ENCODE measurements around the gene AXIN2.
"Not testable (repeated sequence)": the region's sequence is repeated elsewhere in the genome, so short reads cannot be mapped to it uniquely, and the experiment has no call there.

AXIN2 gene

DNA sequence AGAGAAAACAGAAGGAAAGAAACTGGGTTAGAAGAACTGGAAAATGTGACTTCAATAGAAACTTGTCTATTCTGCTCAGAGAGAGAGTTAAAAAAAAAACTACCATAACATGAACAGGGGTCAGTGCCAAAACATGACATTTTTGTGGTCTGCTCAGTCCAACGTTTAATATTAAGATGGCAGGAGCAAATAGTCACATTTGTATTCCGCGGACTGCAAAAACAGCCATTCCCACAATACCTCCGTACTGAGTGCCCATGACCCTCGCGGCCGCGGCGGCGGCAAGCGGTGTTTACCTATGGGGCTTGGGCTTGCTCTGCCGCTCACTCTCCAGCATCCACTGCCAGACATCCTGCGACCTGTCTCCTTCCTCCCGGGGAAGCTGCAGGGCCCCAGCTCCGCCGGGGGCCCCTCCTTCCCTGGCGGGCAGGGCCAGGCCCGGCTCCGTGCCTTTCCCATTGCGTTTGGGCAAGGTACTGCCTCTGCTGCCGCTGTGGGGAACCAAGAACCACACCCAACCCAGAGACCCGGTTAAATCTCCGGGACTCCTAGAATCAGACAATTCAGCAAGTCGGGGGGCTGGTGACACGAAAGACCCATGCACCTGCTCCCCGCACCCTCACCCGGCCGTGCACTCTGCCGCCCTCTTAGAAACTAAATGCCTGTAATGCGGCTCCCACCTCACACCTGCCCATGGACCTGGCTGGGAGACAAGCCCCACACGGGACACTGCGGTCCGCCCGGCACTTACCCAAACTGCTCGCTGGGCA is 24.7 kb downstream of the AXIN2 start:
- no peak for DNase-seq

DNA sequence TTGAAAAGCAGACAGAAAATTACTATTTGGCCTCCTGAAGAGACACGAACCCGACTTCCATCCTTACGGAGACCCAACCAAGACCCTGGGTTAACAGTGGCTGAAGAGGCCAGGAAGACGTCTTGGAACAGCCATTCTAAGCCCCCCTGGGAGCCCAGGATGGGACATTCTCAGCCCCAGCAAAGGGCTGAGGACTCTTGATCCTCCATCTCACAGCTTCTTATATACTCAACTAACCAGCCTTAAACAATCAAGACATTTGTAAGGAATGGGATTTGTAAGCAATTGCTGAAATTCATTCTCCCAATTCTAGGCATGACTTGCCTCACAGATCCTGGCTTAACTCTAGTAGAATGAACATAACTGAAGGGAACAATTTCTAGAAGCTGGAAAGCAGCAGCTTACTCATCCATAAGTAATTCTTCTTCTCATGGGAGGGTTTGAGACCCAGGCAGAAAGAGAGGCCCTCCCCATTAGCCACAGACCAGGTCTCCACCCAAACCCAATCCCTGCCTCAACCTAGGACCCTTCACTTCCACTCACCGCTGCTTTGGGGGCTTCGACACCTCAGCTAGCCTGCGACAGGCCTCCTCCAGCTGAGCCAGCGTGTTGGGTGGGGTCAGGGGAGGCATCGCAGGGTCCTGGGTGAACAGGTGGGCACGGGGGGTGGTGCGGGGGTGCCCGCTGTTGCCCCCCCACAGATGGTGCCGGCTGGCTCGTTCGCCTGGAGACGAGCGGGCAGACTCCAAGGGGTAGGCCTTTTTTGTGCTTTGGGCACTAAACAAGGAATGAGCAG is 25.5 kb downstream of the AXIN2 start:
- DNase-seq, result no peak

DNA sequence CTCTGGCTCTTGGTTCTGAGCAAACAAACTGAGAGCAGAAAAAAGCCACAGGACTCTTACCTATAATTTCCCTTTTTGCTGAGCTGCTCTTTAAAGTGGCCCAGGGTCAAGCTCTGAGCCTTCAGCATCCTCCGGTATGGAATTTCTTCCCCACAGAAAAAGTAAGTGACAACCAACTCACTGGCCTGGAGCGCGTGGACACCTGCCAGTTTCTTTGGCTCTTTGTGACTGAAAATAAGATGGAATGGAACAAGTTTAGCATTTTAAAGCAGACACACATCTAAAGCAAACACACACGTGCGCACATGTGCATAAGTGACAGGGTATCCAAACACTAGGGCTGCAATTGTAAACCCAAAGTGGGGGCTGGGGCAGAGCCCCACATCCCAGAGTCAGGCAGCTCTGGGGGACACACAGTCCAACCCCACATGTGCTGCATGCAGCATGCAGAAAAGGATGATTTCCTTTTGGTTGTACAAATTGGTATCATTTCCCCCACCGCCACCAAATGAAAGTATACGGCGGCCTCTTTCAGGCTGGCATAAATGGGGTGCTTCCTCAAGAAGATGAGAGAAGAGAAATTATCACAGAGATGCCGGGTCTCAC is 27.5 kb downstream of the AXIN2 start:
- DNase-seq, result no peak

DNA sequence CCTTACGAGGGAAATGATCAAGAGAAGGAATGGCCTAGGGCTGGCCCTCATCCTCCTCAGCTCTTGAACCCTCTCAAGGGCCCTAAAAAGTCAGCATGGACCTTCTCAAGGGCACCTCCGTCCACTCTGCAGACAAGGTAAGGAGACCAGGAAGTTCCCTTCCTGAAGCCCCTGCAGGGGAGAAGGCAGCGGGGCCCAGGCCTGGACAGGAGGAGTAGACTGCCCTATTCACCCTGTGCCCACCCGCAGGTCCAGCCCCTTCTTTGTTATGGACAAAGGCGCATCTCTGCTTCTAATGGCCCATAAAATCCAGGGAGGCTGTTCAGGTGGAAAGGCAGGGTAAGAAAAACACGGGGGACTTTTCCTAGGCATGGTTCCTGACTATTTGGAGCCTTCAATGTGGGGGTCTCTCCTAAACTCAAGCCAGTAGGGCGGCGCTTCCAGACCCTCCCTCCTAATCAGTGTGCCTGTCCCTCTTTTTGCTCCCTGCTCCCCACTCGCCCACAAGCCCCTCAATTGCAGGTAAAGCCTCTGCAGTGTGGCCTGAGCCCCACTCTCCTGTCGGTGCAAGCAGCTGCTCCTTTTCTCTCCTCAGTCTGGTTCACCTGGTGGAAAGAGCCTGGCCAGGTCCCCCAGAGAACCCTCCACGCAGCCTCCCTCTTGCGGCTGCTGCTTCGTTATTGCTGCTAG is 28.2 kb downstream of the AXIN2 start:
- no peak for DNase-seq

DNA sequence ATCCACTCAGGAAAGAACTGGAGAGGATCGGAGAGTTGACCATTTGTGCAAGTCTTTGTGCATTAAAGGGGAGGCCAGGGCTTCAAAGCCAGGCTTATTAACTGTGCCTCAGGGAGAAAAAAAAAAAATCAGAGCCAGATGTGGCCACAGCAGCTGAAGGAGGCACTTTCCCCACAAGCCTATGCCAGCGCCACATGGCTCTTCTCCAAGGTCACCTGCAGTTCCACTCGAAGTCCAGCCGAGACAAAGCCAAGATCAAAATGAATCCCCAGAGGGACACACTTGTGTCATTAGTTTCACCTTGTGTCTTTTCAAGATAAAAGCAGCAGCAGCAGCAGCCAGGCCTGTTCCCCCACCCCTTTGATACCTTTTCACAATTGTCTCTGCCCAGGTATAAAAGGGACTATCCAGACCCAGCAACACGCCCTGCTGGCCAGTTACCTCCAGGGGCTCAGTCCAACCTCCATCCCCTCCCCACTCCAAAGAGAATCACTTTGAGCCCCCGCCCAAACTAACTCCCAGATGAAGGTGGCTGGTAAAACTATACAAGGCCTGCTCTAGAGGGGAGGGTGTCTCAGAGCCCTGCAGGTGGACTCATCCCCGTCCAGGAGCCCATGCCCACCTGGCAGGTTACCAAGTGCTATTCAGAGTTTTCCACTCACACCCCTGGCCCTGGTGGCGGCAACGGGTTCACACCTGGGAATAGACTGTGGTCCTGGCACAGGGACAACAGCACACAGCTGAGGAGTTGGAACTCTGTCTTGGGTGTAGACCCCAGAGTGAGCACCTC is 29.2 kb downstream of the AXIN2 start:
- DNase-seq, result no peak

DNA sequence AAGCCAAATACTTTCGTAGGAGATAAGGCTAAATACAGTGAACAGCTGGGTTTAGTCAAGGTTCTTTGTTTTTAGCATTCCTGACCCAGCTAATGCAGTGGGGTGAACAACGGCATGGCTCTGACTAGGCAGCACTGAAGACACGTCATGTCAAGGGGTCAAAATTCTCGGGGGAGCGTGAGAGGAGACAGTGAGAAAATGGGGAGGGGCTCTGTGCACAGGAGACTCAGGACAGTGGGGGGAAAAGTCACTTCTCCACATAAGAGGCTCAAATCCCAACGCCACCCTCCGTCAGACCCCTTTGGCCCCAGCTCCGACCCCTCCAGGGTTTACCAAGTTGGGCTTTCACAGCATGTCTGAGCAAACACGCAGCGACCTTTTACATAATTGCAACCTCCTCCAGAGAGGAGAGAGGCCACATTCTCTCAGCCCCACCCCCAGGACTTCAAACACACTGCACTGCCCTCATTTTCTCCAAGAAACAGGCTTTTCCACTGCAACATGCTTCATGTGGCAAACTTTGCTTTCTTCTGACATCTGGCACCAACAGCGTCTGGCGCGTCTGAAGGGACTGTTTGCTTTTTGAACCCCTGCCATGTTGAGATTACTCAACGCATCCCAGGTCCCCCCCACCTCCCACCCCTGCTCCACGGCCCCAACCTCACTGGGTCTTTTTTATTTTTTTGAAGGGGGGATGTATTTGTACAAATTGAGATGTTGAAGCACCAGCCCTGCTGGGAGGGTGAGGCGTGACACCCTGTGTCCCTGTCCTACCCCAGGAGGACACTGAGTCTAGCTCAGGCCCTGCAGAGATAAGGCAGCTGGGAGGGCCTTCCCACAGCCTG is 30.0 kb downstream of the AXIN2 start:
- DNase-seq, result no peak

DNA sequence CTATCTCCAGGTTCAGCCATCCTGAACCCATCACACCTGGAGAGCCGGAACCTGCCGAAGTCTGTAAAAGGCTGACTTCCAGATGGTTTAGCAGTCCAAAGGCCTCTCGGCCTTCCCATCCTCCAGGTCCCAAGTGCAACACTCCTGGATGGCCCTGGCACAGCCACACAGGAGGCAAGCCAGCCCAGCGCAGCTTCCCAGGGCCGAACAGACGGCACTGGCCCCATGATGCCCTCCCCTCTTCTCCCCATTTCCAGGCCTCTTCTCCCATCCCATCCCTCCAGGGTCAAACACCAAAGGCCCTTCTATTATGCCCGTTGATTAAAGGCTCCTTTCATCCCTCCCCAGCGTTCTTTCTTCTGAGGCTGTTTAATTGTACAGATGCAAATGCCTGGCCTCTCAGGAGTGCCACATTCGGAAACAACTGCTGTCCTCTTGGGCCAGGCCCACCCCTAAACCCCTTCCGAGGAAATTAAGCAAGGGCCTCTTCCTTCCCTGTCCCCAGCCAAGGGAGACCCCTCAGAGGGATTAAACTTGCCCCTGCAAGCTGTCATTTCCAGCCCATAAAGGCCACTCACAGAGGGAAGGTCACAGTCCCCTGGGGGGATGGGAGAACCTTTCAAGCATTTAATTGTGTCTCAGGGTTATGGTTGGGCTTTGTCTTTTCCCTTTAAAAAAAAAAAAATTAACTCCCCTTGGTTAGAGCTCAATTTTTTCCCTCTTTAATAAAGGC is 30.8 kb downstream of the AXIN2 start:
- no peak for DNase-seq

DNA sequence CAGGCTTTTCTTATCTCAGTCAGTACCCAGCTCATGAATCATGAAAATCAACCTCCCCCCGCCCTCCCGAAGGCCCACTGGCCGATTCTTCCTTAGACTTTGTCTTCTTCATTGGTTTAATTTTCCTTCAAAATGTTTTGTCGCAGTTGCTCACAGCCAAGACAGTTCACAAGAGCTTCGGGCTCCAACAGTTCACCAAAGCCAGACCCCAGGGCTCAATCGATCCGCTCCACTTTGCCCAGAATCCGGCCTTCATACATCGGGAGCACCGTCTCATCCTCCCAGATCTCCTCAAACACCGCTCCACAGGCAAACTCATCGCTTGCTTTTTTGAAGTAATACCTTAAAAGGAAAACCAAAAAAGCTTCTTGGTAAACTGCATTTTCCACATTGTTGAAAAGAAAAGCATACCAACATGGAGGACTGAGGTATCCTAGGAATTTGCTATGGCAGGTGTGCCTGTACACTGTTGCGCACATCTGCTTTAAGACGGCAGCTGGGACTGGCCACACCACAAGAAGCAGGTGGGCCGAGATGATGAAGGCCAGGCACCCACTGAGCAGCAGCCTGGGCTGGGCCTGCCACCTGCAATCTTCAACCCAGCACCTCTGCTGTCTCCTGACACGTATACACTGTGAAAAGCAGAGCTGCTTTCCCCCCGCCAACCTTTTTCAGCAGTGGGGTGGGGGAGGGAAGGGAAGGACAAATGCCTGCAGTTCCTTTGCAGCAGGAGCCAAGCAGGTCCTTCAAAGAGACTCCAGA is 31.5 kb downstream of the AXIN2 start:
- no peak for DNase-seq

DNA sequence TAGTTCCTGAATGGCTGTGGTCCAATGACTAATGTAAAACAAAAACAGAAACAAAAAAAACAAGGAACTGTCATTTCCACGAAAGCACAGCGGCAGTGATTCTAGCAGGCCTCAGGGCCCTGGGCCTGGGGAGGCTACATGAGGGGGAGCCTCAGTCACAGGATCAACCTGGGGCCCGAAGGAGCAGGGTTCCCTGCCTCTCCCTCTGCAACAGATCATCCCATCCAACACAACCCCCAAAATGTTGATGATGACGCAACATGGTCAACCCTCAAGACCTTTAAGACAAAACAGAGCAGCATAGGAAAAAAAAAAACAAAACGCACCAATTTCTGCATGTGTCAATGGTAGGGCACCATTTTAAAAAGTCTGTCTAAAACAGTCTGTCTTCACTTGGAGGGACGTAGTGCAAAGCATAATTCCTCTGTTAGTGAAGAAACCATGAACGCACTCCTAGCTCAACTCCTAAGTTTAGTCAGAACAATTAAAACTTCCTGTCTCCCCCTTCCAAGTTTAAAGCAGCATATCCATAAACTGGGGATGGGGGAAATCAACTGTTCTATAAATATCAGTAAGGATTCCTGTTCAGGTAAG is 32.3 kb downstream of the AXIN2 start:
- no peak for DNase-seq

DNA sequence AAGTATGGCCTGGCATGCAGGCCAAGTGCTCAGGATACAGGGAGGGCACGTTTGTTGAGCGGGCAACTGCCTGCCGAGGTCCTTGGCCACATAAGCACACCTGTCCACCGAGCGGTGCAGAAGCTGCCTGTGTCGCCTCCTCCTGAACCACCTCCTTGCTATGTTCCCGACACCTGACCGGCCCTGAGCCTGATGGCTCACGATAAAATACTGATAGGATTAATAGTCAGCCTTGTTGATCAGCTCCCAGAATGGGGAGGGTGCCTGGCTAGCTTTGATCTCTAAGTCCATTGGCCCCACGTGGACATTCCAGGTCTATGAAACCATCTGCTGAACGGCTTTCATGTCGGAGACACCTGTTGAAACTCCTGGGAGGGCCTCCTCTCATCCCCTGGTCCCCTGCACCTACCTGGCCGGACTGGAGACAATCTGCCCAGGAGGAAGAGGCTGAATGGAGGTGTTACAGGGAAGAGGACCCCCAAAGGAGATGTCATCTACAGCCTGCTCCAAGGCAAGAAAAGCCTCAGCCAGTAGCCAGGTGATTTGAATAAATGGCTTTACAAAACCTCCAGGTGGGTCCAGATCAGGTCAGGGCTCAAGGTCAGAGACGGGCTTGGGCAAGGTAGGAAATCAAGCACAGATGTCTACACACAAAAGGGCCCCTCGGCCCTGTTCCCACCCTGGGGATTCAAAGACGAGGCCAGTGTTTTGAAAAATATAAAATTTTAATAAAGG is 33.4 kb downstream of the AXIN2 start:
- no peak for DNase-seq

DNA sequence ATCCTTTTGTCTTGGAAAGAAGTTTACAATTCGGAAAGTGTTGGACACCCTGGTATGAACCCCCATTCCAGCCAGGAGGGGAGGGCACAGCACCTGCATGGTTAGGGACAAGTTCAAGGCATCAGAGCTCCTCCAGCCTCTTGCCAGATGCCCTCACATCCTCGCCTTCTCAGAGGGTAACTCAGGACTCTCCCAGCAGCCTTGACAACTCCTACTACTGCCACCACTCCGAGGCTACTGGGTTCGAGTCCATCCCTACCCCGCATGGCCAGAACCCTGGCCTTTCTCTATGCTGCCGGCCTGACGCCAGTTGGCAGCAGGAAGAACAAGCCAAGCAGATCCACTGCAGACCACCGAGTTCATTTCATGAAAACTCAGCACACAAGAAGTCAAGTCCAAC is 34.1 kb downstream of the AXIN2 start:
- DNase-seq, result no peak

DNA sequence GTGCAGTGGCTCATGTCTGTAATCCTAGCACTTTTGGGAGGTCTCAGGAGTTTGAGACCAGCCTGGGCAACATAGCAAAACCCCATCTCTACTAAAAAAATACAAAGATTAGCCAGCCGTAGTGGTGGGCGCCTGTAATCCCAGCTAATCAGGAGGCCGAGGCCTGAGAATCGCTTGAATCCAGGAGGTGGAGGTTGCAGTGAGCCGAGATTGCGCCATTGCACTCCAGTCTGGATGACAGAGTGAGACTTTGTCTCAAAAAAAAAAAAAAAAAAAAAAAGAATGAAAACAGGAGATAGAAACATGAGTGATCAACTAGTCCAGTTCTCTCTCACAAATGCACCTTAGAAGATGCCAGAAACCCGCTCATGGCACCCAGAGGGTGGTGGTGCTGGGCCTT is 34.6 kb downstream of the AXIN2 start:
- not testable (repeated sequence) for DNase-seq

DNA sequence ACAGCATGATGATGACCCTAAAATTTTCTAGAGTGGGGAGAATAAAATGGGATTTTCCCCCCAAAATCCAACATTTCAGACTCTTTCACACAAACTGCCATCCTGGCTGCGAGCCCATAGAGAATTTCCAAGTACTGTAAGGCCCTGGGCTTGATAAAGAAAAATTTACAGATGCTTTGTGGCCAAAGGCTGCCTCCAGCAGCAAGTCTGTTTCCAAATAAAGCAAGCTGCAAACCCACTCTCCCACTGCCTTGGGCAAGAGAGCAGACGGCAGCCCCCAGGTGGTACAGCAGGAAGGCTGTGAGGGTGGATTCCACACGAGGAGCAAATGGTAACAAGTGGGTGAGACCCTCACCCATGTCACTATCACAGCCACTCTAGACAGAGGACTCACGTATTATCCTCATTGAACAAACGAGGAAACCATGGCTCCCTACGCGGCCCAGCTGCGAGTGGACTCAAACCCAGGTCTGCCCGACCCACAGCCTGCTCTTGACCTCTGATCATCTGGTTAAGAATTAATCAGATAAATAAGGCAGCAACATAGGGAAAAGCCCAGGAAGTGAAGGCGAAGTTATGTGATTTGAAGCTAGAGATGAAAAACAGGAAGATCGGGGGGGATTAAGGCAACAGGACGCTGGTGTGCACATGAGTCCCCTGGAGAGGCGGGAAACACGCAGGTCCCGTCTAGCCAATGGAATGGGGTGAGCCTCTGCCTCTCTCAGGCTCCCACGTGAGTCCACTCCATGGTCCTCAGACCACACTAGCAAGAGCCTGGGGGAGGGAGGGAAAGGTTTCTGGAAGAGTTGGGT is 37.4 kb downstream of the AXIN2 start:
- DNase-seq, result no peak

DNA sequence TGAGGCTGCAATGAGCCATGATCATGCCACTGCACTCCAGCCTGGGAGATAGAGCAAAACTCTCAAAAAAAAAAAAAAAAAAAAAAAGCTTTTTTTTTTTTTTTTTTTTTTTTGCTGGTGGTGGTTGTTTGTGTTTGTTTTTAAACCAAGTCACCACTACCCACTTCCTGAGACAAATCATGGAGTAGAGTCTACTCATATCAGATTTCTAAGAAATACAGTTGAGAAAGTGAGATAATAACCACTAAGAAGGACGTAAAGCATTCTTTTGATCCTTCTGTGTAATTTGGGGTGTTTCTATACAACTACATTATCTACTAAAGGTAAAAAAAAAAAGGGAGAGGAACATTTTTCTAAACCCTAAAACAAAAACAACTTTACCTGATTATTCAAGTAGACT is 38.0 kb downstream of the AXIN2 start:
- DNase-seq, result no peak

DNA sequence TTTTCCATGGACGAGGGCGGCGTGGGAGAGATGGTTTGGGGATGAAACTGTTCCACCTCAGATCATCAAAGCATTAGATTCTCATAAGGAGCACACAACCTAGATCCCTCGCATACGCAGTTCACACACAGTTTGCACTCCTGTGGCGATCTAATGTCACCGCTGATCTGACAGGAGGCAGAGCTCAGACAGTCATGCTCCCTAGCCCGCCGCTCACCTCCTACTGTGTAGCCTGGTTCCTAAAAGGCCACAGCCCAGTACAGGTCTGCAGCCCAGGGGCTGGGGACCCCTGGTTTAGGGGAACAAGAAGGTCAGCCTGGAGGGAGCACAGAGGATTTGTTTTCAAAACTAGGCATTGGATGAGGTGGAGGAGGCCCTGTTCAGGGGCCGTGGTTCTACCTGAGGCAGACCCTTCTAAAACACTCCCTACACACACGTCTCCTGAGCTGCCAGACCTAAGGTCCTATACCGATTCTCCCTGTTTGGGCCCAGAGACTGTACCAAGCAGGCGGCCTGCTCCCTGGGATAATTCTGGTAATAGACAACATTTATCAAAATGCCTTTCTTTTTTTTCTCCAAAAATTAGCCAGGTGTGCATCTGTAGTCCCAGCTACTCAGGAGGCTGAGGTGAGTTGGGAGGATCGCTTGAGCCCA is 38.6 kb downstream of the AXIN2 start:
- DNase-seq, result no peak

DNA sequence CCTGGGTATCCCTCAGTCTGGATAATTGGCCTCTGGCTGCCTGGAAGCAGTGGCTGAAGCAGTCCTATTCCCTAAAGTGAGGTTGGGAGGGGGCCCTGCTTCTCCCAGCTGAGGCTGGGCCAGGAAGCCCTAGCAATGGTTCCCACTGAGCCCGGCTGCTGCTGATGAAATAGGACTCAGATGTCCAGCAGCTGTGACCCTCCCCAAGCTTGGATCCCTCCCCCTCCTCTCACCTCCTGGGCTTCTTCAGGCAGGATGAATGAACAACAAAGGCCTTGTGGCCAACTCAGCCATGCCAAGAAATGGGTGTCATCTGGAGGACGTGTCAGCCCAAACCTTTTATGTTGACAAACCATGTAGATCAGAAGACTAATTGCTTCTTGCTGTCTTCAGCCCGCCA is 42.0 kb downstream of the AXIN2 start:
- no peak for DNase-seq

DNA sequence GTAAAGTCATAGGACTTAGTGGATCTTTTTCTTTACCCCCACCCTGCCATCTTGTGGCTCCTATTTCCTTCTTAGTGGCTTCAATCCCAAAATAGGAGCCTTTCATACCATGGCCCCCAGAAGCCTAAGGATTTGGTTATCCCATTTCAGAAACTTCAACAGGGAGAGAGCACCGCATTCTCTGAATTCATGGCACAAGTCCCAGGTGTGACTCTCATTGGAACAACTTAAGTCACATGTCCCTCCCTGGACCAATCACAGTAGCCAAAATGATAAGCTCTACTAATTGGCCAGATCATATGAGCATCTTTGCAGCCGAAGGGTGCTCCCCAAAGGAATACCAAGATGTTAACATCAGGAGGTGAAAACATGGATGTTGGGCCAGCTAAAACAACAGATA is 43.2 kb downstream of the AXIN2 start:
- no peak for DNase-seq
